Astrocyte (in vitro differentiated cells and primary cell): ENCODE measurements around the gene SMIM7. TPM values are rescaled to one million over a fixed set of nuclear protein-coding genes. Genes with fewer than 3 reads are reported as not detected.

Source experiments
- DNase-seq: peaks from one replicate; pipeline ENCODE4 v3.0.0-alpha.2; 2010; ENCODE audit warnings: low read depth
- FAIRE-seq: peaks from 2 replicates; lab custom pipeline; 2011; peaks lifted over from hg19 to GRCh38; lab: Jason Lieb, UNC
- H2AFZ ChIP-seq: 2 replicates; pipeline ENCODE4 v1.6.0; 2012; ENCODE audit warnings: low read depth, low read length, inconsistent platforms
- H3K27ac ChIP-seq: 2 replicates; pipeline ENCODE4 v1.5.1; 2011; ENCODE audit warnings: low read depth, low read length, inconsistent platforms
- H3K27me3 ChIP-seq: 2 replicates; pipeline ENCODE4 v1.6.0; 2011; ENCODE audit warnings: low read length, inconsistent platforms; ENCODE audit not compliant: insufficient read depth
- H3K36me3 ChIP-seq: 2 replicates; pipeline ENCODE4 v1.5.1; 2011; ENCODE audit warnings: low read length, inconsistent platforms; ENCODE audit not compliant: insufficient read depth
- H3K4me1 ChIP-seq: 2 replicates; pipeline ENCODE4 v1.5.1; 2011; ENCODE audit warnings: low read length, inconsistent platforms; ENCODE audit not compliant: insufficient read depth
- H3K4me2 ChIP-seq: 2 replicates; pipeline ENCODE4 v1.6.0; 2012; ENCODE audit warnings: low read length, inconsistent platforms
- H3K4me3 ChIP-seq: 2 replicates; pipeline ENCODE4 v1.5.1; 2011; ENCODE audit warnings: low read depth, mild to moderate bottlenecking, low read length, inconsistent platforms; ENCODE audit not compliant: insufficient read depth
- H3K79me2 ChIP-seq: 2 replicates; pipeline ENCODE4 v1.6.0; 2012; ENCODE audit warnings: mild to moderate bottlenecking, low read length, inconsistent platforms; ENCODE audit not compliant: insufficient read depth
- H3K9ac ChIP-seq: 2 replicates; pipeline ENCODE4 v1.6.0; 2012; ENCODE audit warnings: mild to moderate bottlenecking, low read length, inconsistent platforms
- H3K9me3 ChIP-seq: 2 replicates; pipeline ENCODE4 v1.5.1; 2012; ENCODE audit warnings: low read depth, mild to moderate bottlenecking, low read length, inconsistent platforms; ENCODE audit not compliant: insufficient read depth
- H4K20me1 ChIP-seq: 2 replicates; pipeline ENCODE4 v1.6.0; 2012; ENCODE audit warnings: low read length, inconsistent platforms; ENCODE audit not compliant: insufficient read depth
- H3K27ac Mint-ChIP-seq: one replicate; pipeline ENCODE4 v1.8.0; 2021; ENCODE audit warnings: mild to moderate bottlenecking, mixed read lengths; ENCODE audit not compliant: unreplicated experiment
- H3K27me3 Mint-ChIP-seq: one replicate; pipeline ENCODE4 v1.8.0; 2021; ENCODE audit warnings: low read depth, mixed read lengths; ENCODE audit not compliant: unreplicated experiment
- H3K36me3 Mint-ChIP-seq: one replicate; pipeline ENCODE4 v1.8.0; 2021; ENCODE audit warnings: low read depth, mixed read lengths; ENCODE audit not compliant: unreplicated experiment
- H3K4me1 Mint-ChIP-seq: one replicate; pipeline ENCODE4 v1.8.0; 2021; ENCODE audit warnings: low read depth, mixed read lengths; ENCODE audit not compliant: unreplicated experiment
- H3K4me3 Mint-ChIP-seq: one replicate; pipeline ENCODE4 v1.8.0; 2021; ENCODE audit warnings: mild to moderate bottlenecking, moderate library complexity, mixed read lengths; ENCODE audit not compliant: unreplicated experiment
- H3K9me3 Mint-ChIP-seq: one replicate; pipeline ENCODE4 v1.8.0; 2021; ENCODE audit warnings: mild to moderate bottlenecking, mixed read lengths; ENCODE audit not compliant: unreplicated experiment
- EZH2 ChIP-seq: IDR thresholded peaks from 2 replicates; pipeline ENCODE4 v1.6.1; 2012; ENCODE audit warnings: mild to moderate bottlenecking, low read length, inconsistent platforms; ENCODE audit not compliant: insufficient read depth
- total RNA-seq: library from RNA; stranded (reverse); gene quantifications from 2 replicates; pipeline ENCODE4 v1.2.1, GENCODE V29; 2021
- TF ChIP-seq, protein P1 (sequence below): IDR thresholded peaks from 2 replicates; pipeline ENCODE4 v1.5.1; 2011; ENCODE audit warnings: low read depth, mild to moderate bottlenecking, inconsistent platforms, low read length, moderate library complexity; ENCODE audit not compliant: insufficient read depth

SMIM7 gene
- total RNA-seq, 1 donor from 2014 or later: 45.3 TPM

DNA sequence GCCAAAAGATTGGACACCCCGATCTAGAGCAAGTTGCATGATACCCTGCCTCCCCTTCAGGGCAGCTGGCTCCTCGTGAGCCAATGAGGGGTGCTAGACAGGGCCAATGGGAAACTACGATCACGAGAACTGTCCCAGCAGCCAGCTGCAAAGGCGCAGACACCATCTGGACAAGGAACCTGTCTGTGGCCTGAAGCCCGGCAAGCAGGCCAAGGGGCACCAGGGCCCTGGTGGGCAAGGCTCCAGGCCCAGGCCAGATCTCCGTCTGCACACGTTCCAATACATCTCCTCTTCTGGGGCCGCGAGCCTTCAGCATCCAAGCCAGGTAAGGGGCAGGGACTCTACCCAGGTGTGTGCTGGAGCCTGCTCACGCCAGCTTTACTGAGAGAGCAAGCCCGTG, 52.1 kb downstream of the SMIM7 start:
- Mint-ChIP-seq H3K4me3 (no peak overlapping the region), H3K27ac (peak overlapping the region; percentile 53), H3K9me3 (no peaks in the 10 kb centered on the region), H3K27me3 (no peaks in the 10 kb centered on the region), H3K36me3 (peaks cover 5% of the 10 kb centered on the region), H3K4me1 (peaks cover 18% of the 10 kb centered on the region)
- no peak overlapping the region for H2AFZ ChIP-seq
- H3K27ac ChIP-seq: no peak overlapping the region
- H3K36me3 ChIP-seq: no peaks in the 10 kb centered on the region
- H3K9ac ChIP-seq: no peak overlapping the region
- H4K20me1 ChIP-seq: peaks cover 97% of the 10 kb centered on the region
- DNase-seq (no peak), FAIRE-seq (no peak)
- H3K27me3 ChIP-seq: no peaks in the 10 kb centered on the region
- H3K9me3 ChIP-seq: no peaks in the 10 kb centered on the region
- H3K79me2 ChIP-seq: peaks cover 98% of the 10 kb centered on the region
- H3K4me1 ChIP-seq: peaks cover 6% of the 10 kb centered on the region
- no peak overlapping the region for H3K4me2 ChIP-seq
- H3K4me3 ChIP-seq: no peak overlapping the region
- no peak for TF ChIP-seq EZH2
- TF ChIP-seq, protein P1, sequence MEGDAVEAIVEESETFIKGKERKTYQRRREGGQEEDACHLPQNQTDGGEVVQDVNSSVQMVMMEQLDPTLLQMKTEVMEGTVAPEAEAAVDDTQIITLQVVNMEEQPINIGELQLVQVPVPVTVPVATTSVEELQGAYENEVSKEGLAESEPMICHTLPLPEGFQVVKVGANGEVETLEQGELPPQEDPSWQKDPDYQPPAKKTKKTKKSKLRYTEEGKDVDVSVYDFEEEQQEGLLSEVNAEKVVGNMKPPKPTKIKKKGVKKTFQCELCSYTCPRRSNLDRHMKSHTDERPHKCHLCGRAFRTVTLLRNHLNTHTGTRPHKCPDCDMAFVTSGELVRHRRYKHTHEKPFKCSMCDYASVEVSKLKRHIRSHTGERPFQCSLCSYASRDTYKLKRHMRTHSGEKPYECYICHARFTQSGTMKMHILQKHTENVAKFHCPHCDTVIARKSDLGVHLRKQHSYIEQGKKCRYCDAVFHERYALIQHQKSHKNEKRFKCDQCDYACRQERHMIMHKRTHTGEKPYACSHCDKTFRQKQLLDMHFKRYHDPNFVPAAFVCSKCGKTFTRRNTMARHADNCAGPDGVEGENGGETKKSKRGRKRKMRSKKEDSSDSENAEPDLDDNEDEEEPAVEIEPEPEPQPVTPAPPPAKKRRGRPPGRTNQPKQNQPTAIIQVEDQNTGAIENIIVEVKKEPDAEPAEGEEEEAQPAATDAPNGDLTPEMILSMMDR: no peak

GRCh38 chr19:16605553-16605994, 54.4 kb downstream of the SMIM7 start:
- Histone ChIP-seq H3K36me3 (no peaks in the 10 kb centered on the region), H3K27ac (no peak overlapping the region), H4K20me1 (peaks cover 97% of the 10 kb centered on the region), H3K9ac (no peak overlapping the region), H3K27me3 (no peaks in the 10 kb centered on the region), H3K9me3 (no peaks in the 10 kb centered on the region), H3K79me2 (peaks cover 98% of the 10 kb centered on the region), H3K4me2 (no peak overlapping the region), H2AFZ (no peak overlapping the region), H3K4me1 (peaks cover 6% of the 10 kb centered on the region), H3K4me3 (no peak overlapping the region)
- Mint-ChIP-seq H3K4me1 (peaks cover 21% of the 10 kb centered on the region), H3K4me3 (peak overlapping the region; percentile 27), H3K27ac (no peak overlapping the region), H3K36me3 (peaks cover 14% of the 10 kb centered on the region), H3K27me3 (no peaks in the 10 kb centered on the region), H3K9me3 (no peaks in the 10 kb centered on the region)
- DNase-seq (no peak), FAIRE-seq (no peak)
- no peak for TF ChIP-seq EZH2
- TF ChIP-seq, protein P1: no peak

DNA sequence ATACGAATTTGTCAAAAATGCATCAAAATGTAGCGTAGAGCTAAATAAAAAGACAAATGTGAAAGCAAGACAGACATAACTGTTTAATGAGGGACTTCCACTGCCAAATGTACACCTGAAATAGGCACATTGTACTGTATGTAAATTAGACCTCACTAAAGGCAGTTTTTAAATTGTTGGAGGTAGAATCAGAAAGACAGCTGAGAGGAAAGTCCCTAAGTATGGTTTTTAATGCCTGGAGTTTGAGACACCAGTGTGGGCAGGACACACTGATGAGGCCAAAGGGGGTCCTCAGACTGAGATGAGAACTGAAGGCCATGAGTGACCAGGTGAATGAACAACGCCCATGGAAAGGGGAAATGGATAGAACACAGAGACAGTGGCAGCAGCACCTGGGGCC, 54.8 kb downstream of the SMIM7 start:
- Histone ChIP-seq H3K9ac (no peak overlapping the region), H3K4me3 (no peak overlapping the region), H3K9me3 (no peaks in the 10 kb centered on the region), H3K36me3 (no peaks in the 10 kb centered on the region), H4K20me1 (peaks cover 97% of the 10 kb centered on the region), H3K27ac (no peak overlapping the region), H3K27me3 (no peaks in the 10 kb centered on the region), H3K79me2 (peaks cover 98% of the 10 kb centered on the region), H2AFZ (no peak overlapping the region), H3K4me2 (no peak overlapping the region), H3K4me1 (peaks cover 6% of the 10 kb centered on the region)
- no peaks in the 10 kb centered on the region for H3K9me3 Mint-ChIP-seq
- H3K27me3 Mint-ChIP-seq: no peaks in the 10 kb centered on the region
- H3K4me1 Mint-ChIP-seq: peaks cover 25% of the 10 kb centered on the region
- no peak for FAIRE-seq
- peaks cover 14% of the 10 kb centered on the region for H3K36me3 Mint-ChIP-seq
- no peak for DNase-seq
- H3K4me3 Mint-ChIP-seq: peak overlapping the region; percentile 50
- H3K27ac Mint-ChIP-seq: peak overlapping the region; percentile 26
- TF ChIP-seq, protein P1: no peak
- no peak for TF ChIP-seq EZH2
